A673 (cell line): ENCODE results near the gene HILPDA.

Source experiments
- EZH2 ChIP-seq: fragments of 200-600 bp; sonication (generic); IDR thresholded peaks from 2 replicates; pipeline ENCODE4 v1.6.1; 2017; ENCODE audit warnings: borderline replicate concordance, low read depth, mild to moderate bottlenecking, mixed read lengths, antibody characterized with exemption, low read length; ENCODE audit not compliant: poor library complexity, severe bottlenecking
- TF ChIP-seq, protein P1 (sequence below): fragments of 300-800, 200-600 bp; sonication (generic); conservative IDR thresholded peaks from 2 replicates; pipeline ENCODE4 v1.5.1; 2017; ENCODE audit warnings: low read depth, mild to moderate bottlenecking, antibody characterized with exemption, low read length, moderate library complexity, mixed read lengths

DNA sequence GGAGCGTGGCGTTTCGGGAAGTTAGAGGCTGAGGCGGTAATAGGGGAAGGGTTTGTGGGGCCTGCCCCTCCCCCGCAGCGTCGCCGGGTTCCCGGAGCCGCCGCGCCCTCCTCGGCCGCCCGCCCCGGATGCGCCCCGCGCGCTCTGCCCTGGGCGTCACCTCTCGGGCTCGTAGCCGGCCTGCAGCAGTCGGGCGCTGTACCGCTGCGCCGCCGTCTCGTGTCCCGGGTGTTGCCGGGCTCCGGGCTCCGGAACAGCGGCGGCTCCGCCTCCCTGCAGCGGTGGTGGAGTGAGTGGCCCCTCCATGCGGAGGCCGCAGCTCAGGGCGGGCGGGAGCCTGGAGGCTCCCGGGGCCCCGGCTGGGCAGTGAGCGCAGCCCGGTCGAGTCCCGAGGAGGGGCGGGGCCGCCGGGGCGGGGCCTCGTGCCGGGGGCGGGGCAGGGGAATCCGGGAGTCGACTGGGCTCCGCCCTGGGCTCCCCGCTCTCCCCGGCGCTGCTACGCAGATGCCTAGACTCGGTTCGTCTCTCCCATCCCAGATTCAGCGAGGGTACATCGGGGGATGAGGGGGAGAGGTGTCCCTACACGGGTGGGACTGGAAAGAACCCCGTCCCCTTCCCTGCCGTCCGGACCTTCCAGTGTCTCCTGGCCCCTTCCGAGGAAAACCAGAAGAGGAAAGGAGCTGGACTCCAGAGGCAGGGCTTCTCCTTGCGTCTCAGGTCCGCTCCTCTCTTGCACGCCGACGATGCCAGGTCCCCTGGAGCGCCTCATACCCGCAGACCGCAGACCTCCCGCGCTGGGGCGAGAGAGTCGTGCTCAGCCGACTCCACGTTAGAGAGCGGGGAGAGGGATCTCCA, 45.9 kb upstream of the HILPDA start, which contains the start of gene IMPDH1:
- TF ChIP-seq, protein P1, sequence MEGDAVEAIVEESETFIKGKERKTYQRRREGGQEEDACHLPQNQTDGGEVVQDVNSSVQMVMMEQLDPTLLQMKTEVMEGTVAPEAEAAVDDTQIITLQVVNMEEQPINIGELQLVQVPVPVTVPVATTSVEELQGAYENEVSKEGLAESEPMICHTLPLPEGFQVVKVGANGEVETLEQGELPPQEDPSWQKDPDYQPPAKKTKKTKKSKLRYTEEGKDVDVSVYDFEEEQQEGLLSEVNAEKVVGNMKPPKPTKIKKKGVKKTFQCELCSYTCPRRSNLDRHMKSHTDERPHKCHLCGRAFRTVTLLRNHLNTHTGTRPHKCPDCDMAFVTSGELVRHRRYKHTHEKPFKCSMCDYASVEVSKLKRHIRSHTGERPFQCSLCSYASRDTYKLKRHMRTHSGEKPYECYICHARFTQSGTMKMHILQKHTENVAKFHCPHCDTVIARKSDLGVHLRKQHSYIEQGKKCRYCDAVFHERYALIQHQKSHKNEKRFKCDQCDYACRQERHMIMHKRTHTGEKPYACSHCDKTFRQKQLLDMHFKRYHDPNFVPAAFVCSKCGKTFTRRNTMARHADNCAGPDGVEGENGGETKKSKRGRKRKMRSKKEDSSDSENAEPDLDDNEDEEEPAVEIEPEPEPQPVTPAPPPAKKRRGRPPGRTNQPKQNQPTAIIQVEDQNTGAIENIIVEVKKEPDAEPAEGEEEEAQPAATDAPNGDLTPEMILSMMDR: no peak
- TF ChIP-seq EZH2: no peak
